Thoracic aorta (tissue), 2 donors: ENCODE measurements around the gene SEPTIN10. TPM values are rescaled to one million over a fixed set of nuclear protein-coding genes. Genes with fewer than 3 reads are reported as not detected.

Experiments used
- ATAC-seq: fragments of 150-250 bp; one replicate; pipeline ENCODE4 v1.8.0; 2017; ENCODE audit warnings: low read depth; ENCODE audit not compliant: insufficient number of reproducible peaks, low FRiP score
- DNase-seq: peaks from one replicate; pipeline ENCODE4 v3.0.0-alpha.2; 2020; ENCODE audit warnings: low spot score
- H3K27ac ChIP-seq, 2 donors: fragments of 200-600 bp; sonication (generic); 1 replicate in 1 of 2; 2 replicates in 1 of 2; pipeline ENCODE4 v1.5.1; 2016; ENCODE audit warnings: mild to moderate bottlenecking in 2 of 2, moderate library complexity in 2 of 2
- H3K27me3 ChIP-seq: fragments of 200-600 bp; sonication (generic); replicated peaks from 2 replicates; pipeline ENCODE4 v1.6.0; 2016; ENCODE audit warnings: mild to moderate bottlenecking; ENCODE audit not compliant: insufficient read depth
- H3K36me3 ChIP-seq: fragments of 200-600 bp; sonication (generic); one replicate; pipeline ENCODE4 v1.5.1; 2016
- H3K4me1 ChIP-seq, 2 donors: fragments of 200-600 bp; sonication (generic); 1 replicate in 1 of 2; 2 replicates in 1 of 2; pipeline versions ENCODE4 v1.5.1 to v1.6.0; 2016; ENCODE audit warnings: low read depth in 2 of 2, mild to moderate bottlenecking in 1 of 2; ENCODE audit not compliant: control insufficient read depth in 1 of 2
- H3K4me3 ChIP-seq: fragments of 200-600 bp; sonication (generic); 2 replicates; pipeline ENCODE4 v1.5.1; 2016; ENCODE audit warnings: mild to moderate bottlenecking
- H3K9me3 ChIP-seq: fragments of 200-600 bp; sonication (generic); 2 replicates; pipeline ENCODE4 v1.5.1; 2016
- total RNA-seq, 2 donors: library from RNA; depleted of rRNA; stranded (reverse); fragments of >200 nt; gene quantifications; one replicate each; pipeline versions ENCODE4 v1.1.0 to v1.2.3, GENCODE V29; 2016
- TF ChIP-seq, protein P1 (sequence below): fragments of 200-600 bp; sonication (generic); IDR thresholded peaks from one replicate; pipeline ENCODE4 v1.5.1; 2019; ENCODE audit warnings: antibody characterized with exemption

The SEPTIN10 gene
- total RNA-seq, 2 donors from 2014 or later: 80.0 to 106 TPM

DNA sequence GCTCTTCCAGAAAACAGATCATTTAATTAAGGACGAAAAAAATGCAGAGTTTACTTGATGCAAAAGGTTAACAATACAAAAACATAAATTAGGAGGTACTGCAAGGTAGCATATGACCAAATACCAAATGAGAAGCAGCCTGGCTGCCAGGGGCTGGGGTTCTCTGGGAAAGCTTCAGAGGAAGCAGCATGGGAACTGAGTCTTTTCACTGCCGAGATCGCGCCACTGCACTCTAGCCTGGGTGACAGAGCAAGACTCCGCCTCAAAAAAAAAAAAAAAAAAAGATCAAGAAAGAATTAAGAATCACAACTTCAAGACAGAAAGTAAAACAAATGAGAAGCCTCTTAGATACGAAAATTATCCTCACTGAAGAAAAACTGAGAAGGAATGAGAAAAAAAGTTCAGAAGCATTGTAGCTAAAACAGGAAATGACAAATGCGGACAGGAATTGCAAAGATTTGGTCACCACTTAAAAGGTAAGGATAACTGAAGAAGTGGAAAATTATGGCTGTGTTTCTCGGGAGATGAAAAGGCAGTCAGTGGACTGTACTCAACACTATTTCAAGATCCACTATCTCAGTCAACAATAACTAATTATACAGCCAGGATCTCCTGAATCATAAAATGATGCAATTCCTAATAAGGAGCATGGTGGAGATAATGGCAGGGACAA, 4.3 kb downstream of the SEPTIN10 start:
- H3K36me3 ChIP-seq: no peaks in the 10 kb centered on the region
- no peak for ATAC-seq
- H3K4me3 ChIP-seq: peak overlapping the region; percentile 53
- H3K9me3 ChIP-seq: no peaks in the 10 kb centered on the region
- peak overlapping the region; percentile 69 to 91 for H3K27ac ChIP-seq
- DNase-seq: no peak
- H3K4me1 ChIP-seq: peaks cover 24 to 70% of the 10 kb centered on the region in 2 donors
- TF ChIP-seq, protein P1, sequence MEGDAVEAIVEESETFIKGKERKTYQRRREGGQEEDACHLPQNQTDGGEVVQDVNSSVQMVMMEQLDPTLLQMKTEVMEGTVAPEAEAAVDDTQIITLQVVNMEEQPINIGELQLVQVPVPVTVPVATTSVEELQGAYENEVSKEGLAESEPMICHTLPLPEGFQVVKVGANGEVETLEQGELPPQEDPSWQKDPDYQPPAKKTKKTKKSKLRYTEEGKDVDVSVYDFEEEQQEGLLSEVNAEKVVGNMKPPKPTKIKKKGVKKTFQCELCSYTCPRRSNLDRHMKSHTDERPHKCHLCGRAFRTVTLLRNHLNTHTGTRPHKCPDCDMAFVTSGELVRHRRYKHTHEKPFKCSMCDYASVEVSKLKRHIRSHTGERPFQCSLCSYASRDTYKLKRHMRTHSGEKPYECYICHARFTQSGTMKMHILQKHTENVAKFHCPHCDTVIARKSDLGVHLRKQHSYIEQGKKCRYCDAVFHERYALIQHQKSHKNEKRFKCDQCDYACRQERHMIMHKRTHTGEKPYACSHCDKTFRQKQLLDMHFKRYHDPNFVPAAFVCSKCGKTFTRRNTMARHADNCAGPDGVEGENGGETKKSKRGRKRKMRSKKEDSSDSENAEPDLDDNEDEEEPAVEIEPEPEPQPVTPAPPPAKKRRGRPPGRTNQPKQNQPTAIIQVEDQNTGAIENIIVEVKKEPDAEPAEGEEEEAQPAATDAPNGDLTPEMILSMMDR: no peak
- H3K27me3 ChIP-seq: no peaks in the 10 kb centered on the region

DNA sequence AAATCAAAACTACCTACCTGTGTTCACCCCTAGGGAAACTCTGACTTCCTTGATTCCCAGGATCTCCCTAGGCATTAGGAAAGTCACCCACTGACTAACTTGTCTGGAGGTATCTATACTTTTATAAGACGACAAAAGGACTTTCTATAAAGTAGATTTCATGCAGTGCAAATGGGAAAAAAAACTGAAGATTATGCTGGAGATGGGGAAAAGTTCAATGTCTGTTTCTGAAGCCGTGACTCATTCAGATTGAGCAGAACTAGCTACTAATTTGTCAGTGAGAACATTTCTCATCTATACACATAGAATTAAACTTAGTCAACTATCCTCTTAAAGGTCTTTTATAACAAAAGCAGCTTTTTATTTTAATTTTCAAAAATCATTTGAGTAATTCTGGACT, 6.0 kb downstream of the SEPTIN10 start:
- H3K36me3 ChIP-seq: no peaks in the 10 kb centered on the region
- H3K27me3 ChIP-seq: no peaks in the 10 kb centered on the region
- peak overlapping the region in 1 of 2 donors; percentile 91 for H3K27ac ChIP-seq
- ATAC-seq (no peak), DNase-seq (no peak)
- H3K4me1 ChIP-seq: peaks cover 24 to 70% of the 10 kb centered on the region in 2 donors
- TF ChIP-seq, protein P1: no peak
- H3K4me3 ChIP-seq: no peak overlapping the region
- no peaks in the 10 kb centered on the region for H3K9me3 ChIP-seq

DNA sequence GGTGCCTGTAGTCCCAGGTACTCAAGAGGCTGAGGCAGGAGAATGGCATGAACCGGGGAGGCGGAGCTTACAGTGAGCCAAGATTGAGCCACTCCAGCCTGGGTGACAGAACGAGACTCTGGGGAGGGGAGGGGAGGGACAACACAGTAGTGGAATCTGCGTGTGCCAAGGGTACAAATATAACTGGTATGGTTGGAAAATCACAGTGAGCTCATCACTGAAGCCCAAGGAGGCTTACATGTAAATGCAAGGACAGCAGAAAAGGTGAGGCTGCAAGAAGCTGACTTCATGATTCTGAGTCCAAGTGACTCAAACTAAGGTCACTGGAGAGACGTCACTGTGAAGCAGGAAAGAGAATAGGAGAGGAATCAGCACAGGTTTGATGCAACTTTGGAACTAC, 9.2 kb downstream of the SEPTIN10 start:
- no peak overlapping the region for H3K4me3 ChIP-seq
- ATAC-seq (peak; percentile 71), DNase-seq (no peak)
- H3K4me1 ChIP-seq: peaks cover 24 to 56% of the 10 kb centered on the region in 2 donors
- no peaks in the 10 kb centered on the region for H3K9me3 ChIP-seq
- TF ChIP-seq, protein P1: no peak
- no peaks in the 10 kb centered on the region for H3K36me3 ChIP-seq
- H3K27ac ChIP-seq: no peak overlapping the region
- H3K27me3 ChIP-seq: no peaks in the 10 kb centered on the region

- no peak for ATAC-seq
- TF ChIP-seq, protein P1: no peak
- no peaks in the 10 kb centered on the region for H3K36me3 ChIP-seq
- no peak overlapping the region for H3K27ac ChIP-seq
- H3K4me3 ChIP-seq: no peak overlapping the region
- no peak for DNase-seq
- H3K4me1 ChIP-seq: peaks cover 23 to 46% of the 10 kb centered on the region in 2 donors
- H3K27me3 ChIP-seq: no peaks in the 10 kb centered on the region
- no peaks in the 10 kb centered on the region for H3K9me3 ChIP-seq
Observed at GRCh38 chr2:109602617-109603188, 11.1 kb downstream of the SEPTIN10 start.

DNA sequence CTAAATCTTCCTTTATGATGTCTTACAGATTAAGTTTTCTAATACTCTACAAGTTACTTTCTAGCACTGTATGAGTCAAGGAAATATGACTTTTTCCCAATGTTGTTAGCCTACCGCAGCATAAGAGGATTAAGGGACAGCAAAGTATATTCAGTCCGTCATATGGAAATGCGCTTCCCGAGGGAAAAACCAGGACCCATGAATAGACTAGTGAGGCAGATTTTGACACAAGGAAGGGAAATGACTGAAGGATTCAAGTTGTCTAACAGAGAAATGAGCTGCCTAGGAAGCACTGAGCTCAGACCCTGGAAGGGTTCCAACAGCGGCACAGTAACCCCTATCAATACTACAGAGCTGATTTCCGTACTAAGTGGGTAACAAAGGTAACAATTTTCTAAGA, 12.0 kb downstream of the SEPTIN10 start:
- H3K4me1 ChIP-seq: peaks cover 22 to 45% of the 10 kb centered on the region in 2 donors

More for the DNA sequence above, 12.0 kb downstream of the SEPTIN10 start:
- ATAC-seq: no peak
- no peaks in the 10 kb centered on the region for H3K36me3 ChIP-seq
- H3K4me3 ChIP-seq: no peak overlapping the region
- H3K27ac ChIP-seq: no peak overlapping the region
- TF ChIP-seq, protein P1: no peak
- no peaks in the 10 kb centered on the region for H3K27me3 ChIP-seq
- DNase-seq: no peak
- no peaks in the 10 kb centered on the region for H3K9me3 ChIP-seq
